Left kidney (tissue), 2 donors: ENCODE data around the gene RNF144A. TPM values are rescaled to one million over a fixed set of nuclear protein-coding genes. Genes with fewer than 3 reads are reported as not detected.

ENCODE experiments used
- DNase-seq: peaks from one replicate; pipeline ENCODE4 v3.0.0-alpha.2; 2013
- polyA plus RNA-seq: library from polyadenylated mRNA; unstranded; fragments of 120-200 nt; gene quantifications from one replicate; pipeline ENCODE4 v1.2.1, GENCODE V29; 2013; ENCODE audit not compliant: insufficient read length

Gene RNF144A
- polyA plus RNA-seq, 1 donor: 62.9 TPM

DNA sequence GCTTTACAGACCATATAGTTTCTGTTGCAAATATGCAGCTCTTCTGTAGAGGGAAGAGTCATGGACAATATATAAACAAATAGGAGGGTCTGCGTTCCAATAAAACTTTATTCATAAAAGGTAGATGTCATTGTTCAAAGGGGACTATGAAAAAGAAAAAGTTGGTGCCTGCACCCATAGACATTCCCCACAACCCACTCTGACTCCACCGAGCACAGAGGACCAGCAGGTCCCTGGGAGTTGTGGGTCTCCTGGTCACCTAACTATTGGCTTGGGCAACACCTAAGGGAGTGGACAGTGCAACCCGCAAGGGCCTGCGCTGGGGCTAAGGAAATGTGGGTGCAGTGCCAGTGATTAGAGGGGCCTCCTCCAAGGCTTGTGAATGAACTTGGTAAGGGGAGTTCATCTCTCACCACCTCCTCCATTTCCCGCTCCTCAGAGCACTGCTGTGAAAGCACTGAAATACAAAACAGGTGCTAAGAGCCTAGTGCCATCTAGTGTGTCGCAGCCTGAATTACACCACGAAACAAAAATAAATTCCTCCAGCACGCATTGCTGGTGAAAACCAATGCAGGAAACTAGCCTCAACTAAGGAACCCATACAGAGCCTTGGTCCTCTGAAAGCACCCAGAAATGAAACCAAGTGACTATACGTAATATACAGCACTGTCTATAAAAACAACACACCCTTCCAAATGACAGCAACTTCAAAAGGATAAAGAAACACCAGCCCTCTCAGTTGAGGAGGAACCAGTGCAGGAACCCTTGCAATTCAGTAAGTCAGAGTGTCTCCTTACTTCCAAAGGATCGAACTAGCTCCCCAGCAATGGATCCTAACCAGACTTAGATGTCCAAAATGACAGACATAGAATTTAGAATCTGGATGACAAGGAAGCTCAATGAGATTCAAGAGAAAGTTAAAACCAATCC lies 166.6 kb downstream of the RNF144A start:
- DNase-seq: no peak

DNA sequence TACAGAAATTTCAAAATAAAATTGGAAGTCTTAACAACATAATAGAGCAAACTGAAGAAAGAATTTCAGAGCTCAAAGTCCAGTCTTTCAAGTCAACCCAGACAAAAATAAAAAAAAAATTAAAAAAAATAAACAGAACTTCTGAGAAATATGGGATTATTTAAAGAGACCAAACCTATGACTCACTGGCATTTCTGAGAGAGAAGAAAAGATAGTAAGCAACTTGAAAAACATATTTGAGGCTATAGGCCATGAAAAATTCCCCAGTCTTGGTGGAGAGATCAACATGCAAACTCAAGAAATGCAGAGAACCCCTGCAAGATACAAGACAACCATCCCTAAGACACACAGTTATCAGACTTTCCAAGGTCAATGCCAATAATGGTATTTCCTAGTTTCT lies 167.4 kb downstream of the RNF144A start:
- no peak for DNase-seq

DNA sequence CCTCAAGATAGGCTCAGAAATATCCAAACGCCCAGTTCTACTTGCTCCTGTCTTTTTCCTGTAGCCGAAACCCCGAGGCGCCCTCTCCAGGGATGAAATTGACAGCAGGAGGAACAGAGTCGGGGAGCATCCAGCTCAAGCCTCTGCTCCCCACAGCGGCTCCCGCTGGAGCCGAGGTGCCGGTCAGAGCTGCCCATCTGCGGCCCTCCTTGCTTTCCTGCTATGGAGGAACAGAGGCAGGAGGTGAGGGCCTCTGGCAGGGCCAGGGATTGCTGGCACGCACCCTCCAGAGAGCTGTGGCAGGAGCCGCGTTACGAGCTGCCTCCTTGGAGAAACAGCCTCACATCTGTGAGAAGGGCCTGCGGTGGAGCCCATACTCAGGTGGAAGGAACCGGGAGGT lies 172.1 kb downstream of the RNF144A start:
- DNase-seq: no peak

- no peak for DNase-seq
Measured at GRCh38 chr2:7089898-7090510, 172.8 kb downstream of the RNF144A start.

DNA sequence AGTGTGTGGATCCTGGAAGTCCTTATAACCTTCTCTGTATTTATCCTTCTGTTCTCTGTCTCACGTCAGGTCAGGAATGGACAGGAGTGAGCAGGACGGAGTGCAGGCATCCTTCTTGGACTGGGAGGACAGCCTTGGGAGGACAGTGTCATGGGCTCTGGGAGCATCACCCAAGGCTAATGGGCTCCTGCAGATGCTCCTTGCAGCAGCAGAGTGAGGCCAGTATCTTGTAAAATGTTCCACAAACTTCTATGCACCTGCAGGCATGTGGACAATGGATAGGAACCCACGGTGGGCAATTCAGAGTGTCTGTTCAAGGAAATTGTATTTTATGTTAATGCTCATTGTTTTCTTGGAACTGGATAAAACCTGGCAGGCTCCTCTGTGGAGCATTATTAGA lies 176.2 kb downstream of the RNF144A start:
- DNase-seq: no peak

Other genes starting within 250 kb of the RNF144A start
- 4.0 TPM for gene CMPK2, start 51.5 kb upstream of the RNF144A start, polyA plus RNA-seq
- gene RSAD2, start 39.6 kb upstream of the RNF144A start, polyA plus RNA-seq: 5.3 TPM